PC-3 (cell line): ENCODE results near the gene FGD5.

Experiments used
- EZH2 ChIP-seq: fragments of 300-600 bp; sonication (generic); IDR thresholded peaks from one replicate; pipeline ENCODE4 v1.6.1; 2017; ENCODE audit warnings: antibody characterized with exemption, mild to moderate bottlenecking, low read length; ENCODE audit not compliant: unreplicated experiment
- TF ChIP-seq, protein P1 (sequence below): fragments of 300-600 bp; sonication (generic); conservative IDR thresholded peaks from 2 replicates; pipeline ENCODE4 v1.5.1; 2017; ENCODE audit warnings: antibody characterized with exemption, low read depth, mild to moderate bottlenecking, low read length

DNA sequence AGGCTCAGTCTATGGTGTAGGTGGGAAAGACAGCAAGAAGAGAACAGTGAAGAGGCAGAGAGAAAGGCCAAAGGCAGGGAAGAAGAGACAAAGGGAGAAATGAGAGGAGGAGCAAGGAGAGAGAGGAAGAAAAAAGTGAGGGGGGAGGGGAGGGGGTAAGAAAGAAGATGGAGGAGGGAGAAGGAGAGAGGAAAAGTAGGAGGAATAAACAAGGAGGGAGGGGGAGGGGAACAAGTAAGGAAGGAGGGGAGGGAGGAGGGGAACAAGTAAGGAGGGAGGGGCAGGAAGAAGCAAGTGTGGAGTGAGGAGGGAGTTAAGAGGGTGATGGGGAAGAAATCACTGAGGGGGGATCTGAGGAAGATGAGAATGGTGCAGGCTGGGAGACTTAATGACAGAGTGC is 45.5 kb upstream of the FGD5 start:
- TF ChIP-seq, protein P1, sequence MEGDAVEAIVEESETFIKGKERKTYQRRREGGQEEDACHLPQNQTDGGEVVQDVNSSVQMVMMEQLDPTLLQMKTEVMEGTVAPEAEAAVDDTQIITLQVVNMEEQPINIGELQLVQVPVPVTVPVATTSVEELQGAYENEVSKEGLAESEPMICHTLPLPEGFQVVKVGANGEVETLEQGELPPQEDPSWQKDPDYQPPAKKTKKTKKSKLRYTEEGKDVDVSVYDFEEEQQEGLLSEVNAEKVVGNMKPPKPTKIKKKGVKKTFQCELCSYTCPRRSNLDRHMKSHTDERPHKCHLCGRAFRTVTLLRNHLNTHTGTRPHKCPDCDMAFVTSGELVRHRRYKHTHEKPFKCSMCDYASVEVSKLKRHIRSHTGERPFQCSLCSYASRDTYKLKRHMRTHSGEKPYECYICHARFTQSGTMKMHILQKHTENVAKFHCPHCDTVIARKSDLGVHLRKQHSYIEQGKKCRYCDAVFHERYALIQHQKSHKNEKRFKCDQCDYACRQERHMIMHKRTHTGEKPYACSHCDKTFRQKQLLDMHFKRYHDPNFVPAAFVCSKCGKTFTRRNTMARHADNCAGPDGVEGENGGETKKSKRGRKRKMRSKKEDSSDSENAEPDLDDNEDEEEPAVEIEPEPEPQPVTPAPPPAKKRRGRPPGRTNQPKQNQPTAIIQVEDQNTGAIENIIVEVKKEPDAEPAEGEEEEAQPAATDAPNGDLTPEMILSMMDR: no peak
- no peak for TF ChIP-seq EZH2
